WTC11 (cell line): ENCODE data around the gene RPS6KA6. TPM values are rescaled to one million over a fixed set of nuclear protein-coding genes. Genes with fewer than 3 reads are reported as not detected.

Experiments
- ATAC-seq: fragments of 200-7000 bp; cut with Tn5 transposase; 2 replicates; pipeline ENCODE4 v1.10.0; 2021; ENCODE audit warnings: mild to moderate bottlenecking, moderate library complexity
- CTCF ChIA-PET: fragments of 300-600 bp; sonication (Branson Sonifier 250); formaldehyde crosslinking; loops from one replicate; lab custom pipeline; 2021; ENCODE audit warnings: antibody characterized with exemption; lab: Charles Lee
- POLR2A ChIA-PET: fragments of 350-600 bp; sonication (Branson Sonifier 250); formaldehyde crosslinking; loops from one replicate; lab custom pipeline; 2021; ENCODE audit warnings: antibody characterized with exemption; lab: Charles Lee
- DNase-seq: peaks from one replicate; pipeline ENCODE4 v3.0.0; 2021; ENCODE audit warnings: low spot score
- H3K27ac Mint-ChIP-seq: 2 replicates; pipeline ENCODE4 v1.8.0; 2021; ENCODE audit warnings: mixed read lengths
- H3K27me3 Mint-ChIP-seq: 2 replicates; pipeline ENCODE4 v1.8.0; 2021; ENCODE audit warnings: low read depth, mild to moderate bottlenecking, moderate library complexity, mixed read lengths
- H3K36me3 Mint-ChIP-seq: 2 replicates; pipeline ENCODE4 v1.8.0; 2021; ENCODE audit warnings: mixed read lengths
- H3K4me1 Mint-ChIP-seq: 2 replicates; pipeline ENCODE4 v1.8.0; 2022; ENCODE audit warnings: mixed read lengths
- H3K4me3 Mint-ChIP-seq: 2 replicates; pipeline ENCODE4 v1.8.0; 2021; ENCODE audit warnings: mild to moderate bottlenecking, moderate library complexity, mixed read lengths
- H3K9me3 Mint-ChIP-seq: 2 replicates; pipeline ENCODE4 v1.8.0; 2021; ENCODE audit warnings: mixed read lengths
- AFF4 ChIP-seq: sonication (generic); formaldehyde crosslinking; IDR thresholded peaks from 2 replicates; pipeline ENCODE4 v1.8.1; 2023; ENCODE audit warnings: mild to moderate bottlenecking, missing genetic modification reagents, borderline replicate concordance
- CREM ChIP-seq: sonication (generic); formaldehyde crosslinking; IDR thresholded peaks from 2 replicates; pipeline ENCODE4 v1.8.1; 2022; ENCODE audit warnings: mild to moderate bottlenecking, missing genetic modification reagents, moderate library complexity
- EMX1 ChIP-seq: fragments of 250-450 bp; sonication (Bioruptor Pico); IDR thresholded peaks from 2 replicates; pipeline ENCODE4 v1.8.0; 2021; ENCODE audit warnings: mild to moderate bottlenecking
- HMGA2 ChIP-seq: fragments of 250-450 bp; sonication (Bioruptor Pico); IDR thresholded peaks from 2 replicates; pipeline ENCODE4 v1.4.0; 2021; ENCODE audit warnings: mild to moderate bottlenecking, moderate library complexity
- NFYB ChIP-seq: sonication (generic); formaldehyde crosslinking; conservative IDR thresholded peaks from 2 replicates; pipeline ENCODE4 v1.8.0; 2022; ENCODE audit warnings: low read depth, missing genetic modification reagents
- NR1H2 ChIP-seq: sonication (generic); formaldehyde crosslinking; IDR thresholded peaks from 2 replicates; pipeline ENCODE4 v1.9.0; 2021; ENCODE audit warnings: mild to moderate bottlenecking, moderate library complexity, missing genetic modification reagents
- TEAD1 ChIP-seq: sonication (generic); formaldehyde crosslinking; IDR thresholded peaks from 2 replicates; pipeline ENCODE4 v1.8.0; 2022; ENCODE audit warnings: mild to moderate bottlenecking, missing genetic modification reagents
- TEAD4 ChIP-seq: sonication (generic); formaldehyde crosslinking; IDR thresholded peaks from 2 replicates; pipeline ENCODE4 v1.8.0; 2022; ENCODE audit warnings: mild to moderate bottlenecking, missing genetic modification reagents
- USF2 ChIP-seq: sonication (generic); formaldehyde crosslinking; IDR thresholded peaks from 2 replicates; pipeline ENCODE4 v1.8.1; 2023; ENCODE audit warnings: mild to moderate bottlenecking, missing genetic modification reagents, moderate library complexity
- ZNF219 ChIP-seq: sonication (generic); formaldehyde crosslinking; IDR thresholded peaks from 2 replicates; pipeline ENCODE4 v1.8.0; 2023; ENCODE audit warnings: missing genetic modification reagents, mild to moderate bottlenecking, borderline replicate concordance
- ZNF425 ChIP-seq: fragments of 250-450 bp; sonication (Bioruptor Pico); conservative IDR thresholded peaks from 2 replicates; pipeline ENCODE4 v1.9.0; 2021; ENCODE audit warnings: mild to moderate bottlenecking
- total RNA-seq: library from RNA; stranded (reverse); gene quantifications from 3 replicates; pipeline ENCODE4 v1.2.3, GENCODE V29; 2021
- TF ChIP-seq, protein P1 (sequence below): sonication (generic); formaldehyde crosslinking; IDR thresholded peaks from 2 replicates; pipeline ENCODE4 v1.8.1; 2022; ENCODE audit warnings: low read depth, mild to moderate bottlenecking, moderate library complexity, missing genetic modification reagents, borderline replicate concordance
- TF ChIP-seq, protein P2 (sequence below): sonication (generic); formaldehyde crosslinking; IDR thresholded peaks from 2 replicates; pipeline ENCODE4 v1.8.1; 2023; ENCODE audit warnings: mild to moderate bottlenecking, missing genetic modification reagents, moderate library complexity

RPS6KA6 gene
- total RNA-seq, 1 experiment from 2014 or later: 13.3 TPM

DNA sequence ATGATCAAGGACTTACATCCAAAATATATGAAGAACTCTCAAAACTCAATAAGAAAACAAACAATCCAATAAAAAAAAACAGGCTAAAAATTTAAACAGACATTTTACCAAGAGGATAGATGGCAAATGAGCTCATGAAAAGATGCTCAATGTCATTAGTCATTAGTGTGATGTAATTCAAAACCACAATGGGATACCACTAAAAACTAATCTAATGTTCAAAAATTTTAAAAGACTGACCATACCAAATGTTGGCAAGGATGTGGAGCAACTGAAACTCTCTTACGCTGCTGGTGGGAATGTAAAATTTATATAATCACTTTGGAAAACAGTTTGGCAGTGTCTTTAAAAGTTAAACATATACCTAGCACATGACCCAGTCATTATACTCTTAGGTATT, 43.7 kb downstream of the RPS6KA6 start (continued):
- TF ChIP-seq ZNF425 (CRISPR knock-in tag) (no peak), USF2 (CRISPR knock-in tag) (no peak), TEAD1 (CRISPR knock-in tag) (no peak)

DNA sequence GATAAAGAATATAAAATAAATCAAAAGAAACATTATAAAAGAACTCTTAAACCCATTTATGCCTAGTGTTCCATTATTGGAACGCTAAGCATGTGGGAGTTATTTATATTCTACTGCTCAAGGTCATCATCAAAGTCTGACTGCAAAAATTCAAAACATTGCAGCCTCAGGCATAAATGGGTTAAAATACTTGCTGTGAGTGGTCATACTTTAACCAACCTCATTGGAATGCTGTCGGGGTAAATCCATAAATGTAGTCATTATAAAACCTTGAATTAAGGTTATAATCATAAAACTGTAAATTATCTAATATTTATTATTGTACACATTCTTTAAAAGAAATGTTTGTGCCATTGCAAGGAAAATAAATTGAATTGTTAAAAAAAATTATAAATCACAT, 55.0 kb downstream of the RPS6KA6 start:
- no peaks in the 10 kb centered on the region for H3K36me3 Mint-ChIP-seq
- DNase-seq (no peak), ATAC-seq (no peak)
- H3K9me3 Mint-ChIP-seq: no peaks in the 10 kb centered on the region
- TF ChIP-seq ZNF425 (CRISPR knock-in tag): no peak
- no peak for TF ChIP-seq EMX1 (CRISPR knock-in tag)
- no peak for TF ChIP-seq HMGA2
- no peak for TF ChIP-seq NR1H2 (CRISPR knock-in tag)
- TF ChIP-seq, protein P1, sequence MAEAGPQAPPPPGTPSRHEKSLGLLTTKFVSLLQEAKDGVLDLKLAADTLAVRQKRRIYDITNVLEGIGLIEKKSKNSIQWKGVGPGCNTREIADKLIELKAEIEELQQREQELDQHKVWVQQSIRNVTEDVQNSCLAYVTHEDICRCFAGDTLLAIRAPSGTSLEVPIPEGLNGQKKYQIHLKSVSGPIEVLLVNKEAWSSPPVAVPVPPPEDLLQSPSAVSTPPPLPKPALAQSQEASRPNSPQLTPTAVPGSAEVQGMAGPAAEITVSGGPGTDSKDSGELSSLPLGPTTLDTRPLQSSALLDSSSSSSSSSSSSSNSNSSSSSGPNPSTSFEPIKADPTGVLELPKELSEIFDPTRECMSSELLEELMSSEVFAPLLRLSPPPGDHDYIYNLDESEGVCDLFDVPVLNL: no peak
- no peak for TF ChIP-seq NFYB
- no peak for TF ChIP-seq TEAD1 (CRISPR knock-in tag)
- TF ChIP-seq, protein P2, sequence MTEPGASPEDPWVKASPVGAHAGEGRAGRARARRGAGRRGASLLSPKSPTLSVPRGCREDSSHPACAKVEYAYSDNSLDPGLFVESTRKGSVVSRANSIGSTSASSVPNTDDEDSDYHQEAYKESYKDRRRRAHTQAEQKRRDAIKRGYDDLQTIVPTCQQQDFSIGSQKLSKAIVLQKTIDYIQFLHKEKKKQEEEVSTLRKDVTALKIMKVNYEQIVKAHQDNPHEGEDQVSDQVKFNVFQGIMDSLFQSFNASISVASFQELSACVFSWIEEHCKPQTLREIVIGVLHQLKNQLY (CRISPR knock-in tag): no peak
- no peak for TF ChIP-seq ZNF219 (CRISPR knock-in tag)
- no peak for TF ChIP-seq TEAD4 (CRISPR knock-in tag)
- TF ChIP-seq AFF4 (CRISPR knock-in tag): no peak
- no peak for TF ChIP-seq CREM (CRISPR knock-in tag)
- H3K4me3 Mint-ChIP-seq: no peak overlapping the region
- POLR2A ChIA-PET: no interaction called here
- no peak overlapping the region for H3K27ac Mint-ChIP-seq
- CTCF ChIA-PET: no interaction called here
- H3K27me3 Mint-ChIP-seq: no peaks in the 10 kb centered on the region
- H3K4me1 Mint-ChIP-seq: no peaks in the 10 kb centered on the region
